Measurements from ENCODE around the gene MCTP1. TPM values are rescaled to one million over a fixed set of nuclear protein-coding genes. Genes with fewer than 3 reads are reported as not detected.

MCTP1 gene
- total RNA-seq, 4 donors from 2014 or later, result 28.7 to 117 (median 48.2) TPM

DNA sequence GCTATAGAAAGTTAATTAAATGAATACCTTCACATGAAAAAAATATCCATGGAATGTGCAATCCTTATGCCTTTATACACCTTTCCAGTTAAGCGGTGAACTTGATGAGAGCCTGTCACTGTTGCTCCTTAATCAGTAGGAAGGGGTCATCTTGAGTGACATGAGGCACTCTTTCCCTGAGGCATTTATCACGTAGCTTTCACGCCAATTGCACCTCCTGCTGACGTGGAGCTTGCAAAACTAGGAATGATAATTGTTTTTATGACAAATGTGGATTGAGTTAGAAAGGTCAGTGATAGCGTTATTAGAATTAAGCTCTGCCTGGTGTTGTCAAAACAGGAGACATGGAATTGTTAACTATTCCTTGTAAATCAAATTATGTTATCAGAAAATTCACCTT, 586.7 kb downstream of the MCTP1 start:
- DNase-seq (ENCODE audit: low spot score in 2 of 2), result no peak
- no peaks in the 10 kb centered on the region for H3K9me3 ChIP-seq
- peaks cover 0 to 13% (median 0%) of the 10 kb centered on the region in 4 donors for H3K4me1 ChIP-seq
- no peaks in the 10 kb centered on the region for H3K27me3 ChIP-seq
- TF ChIP-seq, protein P1, sequence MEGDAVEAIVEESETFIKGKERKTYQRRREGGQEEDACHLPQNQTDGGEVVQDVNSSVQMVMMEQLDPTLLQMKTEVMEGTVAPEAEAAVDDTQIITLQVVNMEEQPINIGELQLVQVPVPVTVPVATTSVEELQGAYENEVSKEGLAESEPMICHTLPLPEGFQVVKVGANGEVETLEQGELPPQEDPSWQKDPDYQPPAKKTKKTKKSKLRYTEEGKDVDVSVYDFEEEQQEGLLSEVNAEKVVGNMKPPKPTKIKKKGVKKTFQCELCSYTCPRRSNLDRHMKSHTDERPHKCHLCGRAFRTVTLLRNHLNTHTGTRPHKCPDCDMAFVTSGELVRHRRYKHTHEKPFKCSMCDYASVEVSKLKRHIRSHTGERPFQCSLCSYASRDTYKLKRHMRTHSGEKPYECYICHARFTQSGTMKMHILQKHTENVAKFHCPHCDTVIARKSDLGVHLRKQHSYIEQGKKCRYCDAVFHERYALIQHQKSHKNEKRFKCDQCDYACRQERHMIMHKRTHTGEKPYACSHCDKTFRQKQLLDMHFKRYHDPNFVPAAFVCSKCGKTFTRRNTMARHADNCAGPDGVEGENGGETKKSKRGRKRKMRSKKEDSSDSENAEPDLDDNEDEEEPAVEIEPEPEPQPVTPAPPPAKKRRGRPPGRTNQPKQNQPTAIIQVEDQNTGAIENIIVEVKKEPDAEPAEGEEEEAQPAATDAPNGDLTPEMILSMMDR (IDR thresholded peaks at IDR 0.05), result no peak
- TF ChIP-seq POLR2A (IDR thresholded peaks at IDR 0.05) (no peak), EP300 (IDR thresholded peaks at IDR 0.05) (no peak)
- WGBS, 2 donors, result 81 to 89% methylated on average over 5 of the region's 5 CpGs
- no peak overlapping the region for H3K27ac ChIP-seq
- H3K4me3 ChIP-seq, result no peak overlapping the region
- H3K36me3 ChIP-seq, result no peaks in the 10 kb centered on the region

DNA sequence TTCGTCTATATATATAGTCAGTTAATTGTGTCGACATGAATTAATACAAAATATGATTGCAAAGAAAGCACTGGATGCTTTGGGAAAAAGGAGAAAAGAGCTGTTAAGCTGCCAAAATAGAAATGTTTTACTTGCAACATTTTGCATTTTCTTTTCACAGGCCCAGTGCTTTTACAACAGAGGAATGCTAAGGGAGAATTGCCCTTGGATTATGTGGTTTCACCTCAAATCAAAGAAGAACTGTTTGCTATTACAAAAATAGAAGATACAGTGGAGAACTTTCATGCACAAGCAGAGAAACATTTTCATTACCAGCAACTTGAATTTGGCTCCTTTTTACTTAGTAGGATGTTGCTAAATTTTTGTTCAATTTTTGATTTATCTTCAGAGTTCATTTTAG, 590.2 kb downstream of the MCTP1 start:
- no peaks in the 10 kb centered on the region for H3K9me3 ChIP-seq
- H3K36me3 ChIP-seq, result no peaks in the 10 kb centered on the region
- H3K27me3 ChIP-seq, result no peaks in the 10 kb centered on the region
- 54 to 60% methylated on average over 2 of the region's 2 CpGs for WGBS, 2 donors
- no peak overlapping the region for H3K4me3 ChIP-seq
- H3K4me1 ChIP-seq, result peaks cover 0 to 31% (median 0%) of the 10 kb centered on the region in 4 donors
- no peak overlapping the region for H3K27ac ChIP-seq
- TF ChIP-seq, protein P1 (IDR thresholded peaks at IDR 0.05), result no peak
- TF ChIP-seq POLR2A (IDR thresholded peaks at IDR 0.05), result no peak
- TF ChIP-seq EP300 (IDR thresholded peaks at IDR 0.05), result no peak
- no peak for DNase-seq (ENCODE audit: low spot score in 2 of 2)

GRCh38 chr5:94693845-94694370, 591.0 kb downstream of the MCTP1 start:
- no peaks in the 10 kb centered on the region for H3K9me3 ChIP-seq
- H3K36me3 ChIP-seq, result no peaks in the 10 kb centered on the region
- peaks cover 0 to 31% (median 0%) of the 10 kb centered on the region in 4 donors for H3K4me1 ChIP-seq
- 46 to 66% methylated on average over 1 of the region's 1 CpG for whole genome bisulfite sequencing, 2 donors
- no peaks in the 10 kb centered on the region for H3K27me3 ChIP-seq
- TF ChIP-seq, protein P1 (IDR thresholded peaks at IDR 0.05), result no peak
- no peak for TF ChIP-seq POLR2A (IDR thresholded peaks at IDR 0.05)
- no peak for TF ChIP-seq EP300 (IDR thresholded peaks at IDR 0.05)
- no peak overlapping the region for H3K27ac ChIP-seq
- DNase-seq (ENCODE audit: low spot score in 2 of 2), result no peak
- H3K4me3 ChIP-seq, result no peak overlapping the region

- Histone ChIP-seq H3K27me3 (no peaks in the 10 kb centered on the region), H3K4me1 (peaks cover 0 to 31% (median 0%) of the 10 kb centered on the region in 4 donors), H3K36me3 (no peaks in the 10 kb centered on the region), H3K4me3 (no peak overlapping the region), H3K27ac (no peak overlapping the region), H3K9me3 (no peaks in the 10 kb centered on the region)
- no peak for DNase-seq (ENCODE audit: low spot score in 2 of 2)
- 35 to 42% methylated on average over 5 of the region's 5 CpGs for WGBS, 2 donors
- no peak for TF ChIP-seq EP300 (IDR thresholded peaks at IDR 0.05)
- TF ChIP-seq, protein P1 (IDR thresholded peaks at IDR 0.05), result peak in 3 of 5 experiments; percentile 19 to 28 (median 25)
Measured at GRCh38 chr5:94693043-94693822, 591.7 kb downstream of the MCTP1 start.

DNA sequence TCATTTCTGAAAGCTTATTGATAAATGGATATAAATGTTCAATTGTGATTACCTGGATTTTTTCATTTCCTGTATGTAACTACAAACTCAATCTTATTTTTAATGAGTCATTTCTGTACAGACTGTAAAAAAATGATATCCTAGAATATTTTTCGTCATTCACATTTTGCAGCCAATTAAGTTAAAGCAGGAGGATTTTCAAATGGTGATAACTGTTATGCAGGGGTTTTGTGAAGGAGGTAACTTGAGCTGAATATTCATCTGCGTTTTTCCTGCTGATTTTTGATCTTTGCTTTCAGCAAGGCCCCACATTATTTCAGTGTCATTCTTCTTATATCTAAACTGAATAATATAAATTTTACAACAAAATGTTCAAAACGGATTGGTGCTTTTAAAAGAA, 592.3 kb downstream of the MCTP1 start:
- Histone ChIP-seq H3K4me1 (peaks cover 0 to 31% (median 0%) of the 10 kb centered on the region in 4 donors), H3K27me3 (no peaks in the 10 kb centered on the region), H3K36me3 (no peaks in the 10 kb centered on the region), H3K4me3 (no peak overlapping the region), H3K27ac (no peak overlapping the region), H3K9me3 (no peaks in the 10 kb centered on the region)
- TF ChIP-seq EP300 (IDR thresholded peaks at IDR 0.05), result no peak
- TF ChIP-seq POLR2A (IDR thresholded peaks at IDR 0.05), result no peak
- TF ChIP-seq, protein P1 (IDR thresholded peaks at IDR 0.05), result no peak
- 73% methylated on average over 3 of the region's 3 CpGs for WGBS, 2 donors
- DNase-seq (ENCODE audit: low spot score in 2 of 2), result no peak

All from tibial nerve (tissue), 4 donors.